HEK293 (cell line): ENCODE data around the gene ITGA3.

Experiments used
- CTCF ChIA-PET: fragments of 350-600 bp; formaldehyde crosslinking; extraction: SDS; loops from one replicate; lab custom pipeline; 2021; ENCODE audit warnings: antibody characterized with exemption; lab: Yijun Ruan, JAX
- POLR2A ChIA-PET: fragments of 300-600 bp; formaldehyde crosslinking; extraction: SDS; loops from one replicate; lab custom pipeline; 2020; ENCODE audit warnings: antibody characterized with exemption, inconsistent platforms; lab: Yijun Ruan, JAX
- H3K27ac ChIP-seq: fragments of 200-500 bp; sonication (Bioruptor generic); 2 replicates; pipeline ENCODE4 v1.5.1; 2014; ENCODE audit warnings: low read depth, low read length, control low read depth, inconsistent platforms; ENCODE audit errors: extremely low read depth
- H3K36me3 ChIP-seq, 2 experiments: fragments of 200-500 bp in 1 of 2; sonication (Bioruptor generic) in 1 of 2; 1 replicate in 1 of 2; 2 replicates in 1 of 2; pipeline ENCODE4 v1.5.1; 2014 to 2017; ENCODE audit warnings: inconsistent platforms in 2 of 2, low read length in 2 of 2; ENCODE audit not compliant: control insufficient read depth in 2 of 2, insufficient read depth in 1 of 2
- H3K4me1 ChIP-seq: fragments of 200-500 bp; sonication (Bioruptor generic); 2 replicates; pipeline ENCODE4 v1.5.1; 2014; ENCODE audit warnings: mild to moderate bottlenecking, low read length, inconsistent platforms; ENCODE audit not compliant: control insufficient read depth, insufficient read depth
- H3K4me3 ChIP-seq: 2 replicates; pipeline ENCODE4 v1.5.1; 2011; ENCODE audit warnings: low read depth, mild to moderate bottlenecking, control low read depth, low read length, moderate library complexity
- H3K9me3 ChIP-seq: fragments of 200-500 bp; sonication (Bioruptor generic); 2 replicates; pipeline ENCODE4 v1.5.1; 2014; ENCODE audit warnings: low read depth, low read length, inconsistent platforms; ENCODE audit not compliant: control insufficient read depth, insufficient read depth
- GLI4 ChIP-seq: fragments of 450-650 bp; formaldehyde crosslinking; IDR thresholded peaks from 2 replicates; pipeline ENCODE4 v1.5.1; 2016; ENCODE audit warnings: missing biosample characterization, missing genetic modification characterization
- KLF10 ChIP-seq: fragments of 450-650 bp; IDR thresholded peaks from 2 replicates; pipeline ENCODE4 v1.5.1; 2018; ENCODE audit warnings: missing biosample characterization, mild to moderate bottlenecking, missing genetic modification characterization
- KLF8 ChIP-seq: fragments of 450-650 bp; formaldehyde crosslinking; IDR thresholded peaks from 2 replicates; pipeline ENCODE4 v1.5.1; 2016; ENCODE audit warnings: missing biosample characterization, missing genetic modification characterization
- OVOL3 ChIP-seq: fragments of 450-650 bp; formaldehyde crosslinking; IDR thresholded peaks from 2 replicates; pipeline ENCODE4 v1.5.1; 2016; ENCODE audit warnings: missing biosample characterization, missing genetic modification characterization
- SCRT1 ChIP-seq: fragments of 450-650 bp; formaldehyde crosslinking; IDR thresholded peaks from 2 replicates; pipeline ENCODE4 v1.5.1; 2016; ENCODE audit warnings: missing biosample characterization, missing genetic modification characterization, borderline replicate concordance
- SETDB1 ChIP-seq: IDR thresholded peaks from one replicate; pipeline ENCODE4 v1.6.1; 2017; ENCODE audit warnings: mild to moderate bottlenecking, low read length, moderate library complexity, mixed read lengths; ENCODE audit not compliant: insufficient read length
- SP2 ChIP-seq: fragments of 450-650 bp; formaldehyde crosslinking; IDR thresholded peaks from 2 replicates; pipeline ENCODE4 v1.5.1; 2016; ENCODE audit warnings: missing biosample characterization, missing genetic modification characterization
- TCF7L2 ChIP-seq: IDR thresholded peaks from 2 replicates; pipeline ENCODE4 v1.6.1; 2011; ENCODE audit warnings: low read depth, mild to moderate bottlenecking, inconsistent platforms, low read length, moderate library complexity, borderline replicate concordance
- YY1 ChIP-seq: fragments of 450-650 bp; formaldehyde crosslinking; IDR thresholded peaks from 2 replicates; pipeline ENCODE4 v1.5.1; 2018; ENCODE audit warnings: missing biosample characterization, missing genetic modification characterization
- ZBTB20 ChIP-seq: fragments of 450-650 bp; formaldehyde crosslinking; IDR thresholded peaks from 2 replicates; pipeline ENCODE4 v1.5.1; 2016; ENCODE audit warnings: missing biosample characterization, missing genetic modification characterization
- ZBTB7A ChIP-seq: fragments of 450-650 bp; formaldehyde crosslinking; IDR thresholded peaks from 2 replicates; pipeline ENCODE4 v1.5.1; 2016; ENCODE audit warnings: low read depth, missing biosample characterization, missing genetic modification characterization
- ZFP37 ChIP-seq: fragments of 450-650 bp; formaldehyde crosslinking; IDR thresholded peaks from 2 replicates; pipeline ENCODE4 v1.5.1; 2016; ENCODE audit warnings: missing biosample characterization, missing genetic modification characterization
- ZFP69B ChIP-seq: fragments of 450-650 bp; formaldehyde crosslinking; IDR thresholded peaks from 2 replicates; pipeline ENCODE4 v1.5.1; 2016; ENCODE audit warnings: missing biosample characterization, missing genetic modification characterization
- ZNF114 ChIP-seq: fragments of 450-650 bp; formaldehyde crosslinking; IDR thresholded peaks from 2 replicates; pipeline ENCODE4 v1.5.0; 2017; ENCODE audit warnings: missing biosample characterization, missing genetic modification characterization
- ZNF121 ChIP-seq: fragments of 450-650 bp; formaldehyde crosslinking; IDR thresholded peaks from 2 replicates; pipeline ENCODE4 v1.5.1; 2016; ENCODE audit warnings: missing biosample characterization, missing genetic modification characterization
- ZNF140 ChIP-seq: fragments of 450-650 bp; formaldehyde crosslinking; IDR thresholded peaks from 2 replicates; pipeline ENCODE4 v1.5.1; 2016; ENCODE audit warnings: missing biosample characterization, missing genetic modification characterization
- ZNF175 ChIP-seq: fragments of 450-650 bp; formaldehyde crosslinking; IDR thresholded peaks from 2 replicates; pipeline ENCODE4 v1.5.1; 2016; ENCODE audit warnings: missing biosample characterization, missing genetic modification characterization
- ZNF274 ChIP-seq, 2 experiments: fragments of 200-500 bp in 1 of 2; fragments of 450-650 bp in 1 of 2; sonication (Bioruptor generic) in 1 of 2; formaldehyde crosslinking in 1 of 2; IDR thresholded peaks; 2 replicates each; pipeline versions ENCODE4 v1.5.1 to v1.6.1; 2014 to 2016; ENCODE audit warnings: borderline replicate concordance in 1 of 2, inconsistent platforms in 1 of 2, low read length in 1 of 2, missing biosample characterization in 1 of 2, missing genetic modification characterization in 1 of 2
- ZNF311 ChIP-seq: fragments of 450-650 bp; formaldehyde crosslinking; IDR thresholded peaks from 2 replicates; pipeline ENCODE4 v1.5.1; 2017; ENCODE audit warnings: missing biosample characterization, missing genetic modification characterization, borderline replicate concordance
- ZNF335 ChIP-seq: fragments of 450-650 bp; formaldehyde crosslinking; conservative IDR thresholded peaks from 2 replicates; pipeline ENCODE4 v1.5.1; 2016; ENCODE audit warnings: missing biosample characterization, missing genetic modification characterization
- ZNF341 ChIP-seq: fragments of 450-650 bp; formaldehyde crosslinking; IDR thresholded peaks from 2 replicates; pipeline ENCODE4; 2016; ENCODE audit warnings: low read depth, missing biosample characterization, missing genetic modification characterization
- ZNF544 ChIP-seq: fragments of 450-650 bp; formaldehyde crosslinking; IDR thresholded peaks from 2 replicates; pipeline ENCODE4 v1.5.0; 2017; ENCODE audit warnings: missing biosample characterization, missing genetic modification characterization
- ZNF549 ChIP-seq: fragments of 450-650 bp; IDR thresholded peaks from 2 replicates; pipeline ENCODE4 v1.5.1; 2018; ENCODE audit warnings: missing biosample characterization, missing genetic modification characterization, mild to moderate bottlenecking, inconsistent platforms, moderate library complexity
- ZNF558 ChIP-seq: fragments of 450-650 bp; formaldehyde crosslinking; IDR thresholded peaks from 2 replicates; pipeline ENCODE4 v1.5.1; 2016; ENCODE audit warnings: missing biosample characterization, missing genetic modification characterization
- ZNF747 ChIP-seq: fragments of 450-650 bp; formaldehyde crosslinking; IDR thresholded peaks from 2 replicates; pipeline ENCODE4 v1.5.1; 2016; ENCODE audit warnings: missing biosample characterization, missing genetic modification characterization
- ZNF768 ChIP-seq: fragments of 450-650 bp; formaldehyde crosslinking; IDR thresholded peaks from 2 replicates; pipeline ENCODE4 v1.5.1; 2018; ENCODE audit warnings: missing biosample characterization, mild to moderate bottlenecking, missing genetic modification characterization
- ZNF791 ChIP-seq: fragments of 450-650 bp; formaldehyde crosslinking; IDR thresholded peaks from 2 replicates; pipeline ENCODE4 v1.5.1; 2016; ENCODE audit warnings: missing biosample characterization, missing genetic modification characterization
- TF ChIP-seq, protein P1 (sequence below): fragments of 450-650 bp; formaldehyde crosslinking; IDR thresholded peaks from 2 replicates; pipeline ENCODE4 v1.5.1; 2016; ENCODE audit warnings: missing biosample characterization, missing genetic modification characterization
- TF ChIP-seq, protein P2 (sequence below): fragments of 450-650 bp; formaldehyde crosslinking; IDR thresholded peaks from 2 replicates; pipeline ENCODE4 v1.5.1; 2016; ENCODE audit warnings: missing biosample characterization, missing genetic modification characterization, low read depth

ITGA3 gene

DNA sequence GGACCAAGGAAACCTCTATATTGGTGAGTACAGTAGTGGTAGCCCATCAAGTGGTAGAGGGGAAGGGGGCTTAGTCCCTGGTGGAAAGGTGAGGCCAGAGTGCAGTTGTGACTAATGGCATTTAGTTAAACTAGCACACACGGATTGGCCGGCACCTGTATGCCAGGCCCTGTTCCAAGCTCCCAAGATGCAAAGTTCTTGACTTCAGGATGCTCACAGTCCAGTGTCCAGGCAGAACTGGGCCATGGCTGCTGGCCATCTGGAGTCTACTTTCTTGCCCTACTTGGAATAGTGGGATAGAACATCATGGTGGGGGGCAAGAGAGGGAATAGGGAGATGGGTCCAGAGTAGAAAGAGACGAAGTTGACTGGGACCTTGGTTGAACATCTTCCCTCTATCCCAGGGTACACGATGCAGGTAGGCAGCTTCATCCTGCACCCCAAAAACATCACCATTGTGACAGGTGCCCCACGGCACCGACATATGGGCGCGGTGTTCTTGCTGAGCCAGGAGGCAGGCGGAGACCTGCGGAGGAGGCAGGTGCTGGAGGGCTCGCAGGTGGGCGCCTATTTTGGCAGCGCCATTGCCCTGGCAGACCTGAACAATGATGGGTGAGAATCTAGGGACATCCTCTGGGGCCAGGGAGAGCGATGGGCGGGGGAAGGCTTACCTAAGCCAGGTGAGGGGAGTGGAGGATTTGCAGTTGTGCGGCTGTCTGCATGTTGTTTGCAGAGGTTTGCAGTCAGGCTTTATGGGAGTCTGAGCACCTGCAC, 15.2 kb downstream of the ITGA3 start:
- H3K36me3 ChIP-seq, result peaks cover 0 to 29% of the 10 kb centered on the region in 2 experiments; a peak in 1 of 3 replicates

DNA sequence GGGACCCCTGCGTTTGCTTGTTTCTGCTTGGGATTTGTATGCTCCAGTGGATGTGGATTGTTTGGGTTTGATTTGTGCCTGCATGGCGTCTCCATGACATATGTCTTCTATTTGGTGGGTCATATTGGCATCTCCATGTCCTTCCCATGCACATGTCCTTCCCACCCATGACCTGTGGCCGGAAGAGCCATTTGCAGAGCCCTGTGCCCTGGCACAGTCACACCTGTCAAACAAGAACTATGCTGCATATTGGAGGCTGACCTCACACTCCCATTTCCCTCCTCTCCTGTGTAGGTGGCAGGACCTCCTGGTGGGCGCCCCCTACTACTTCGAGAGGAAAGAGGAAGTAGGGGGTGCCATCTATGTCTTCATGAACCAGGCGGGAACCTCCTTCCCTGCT, 15.8 kb downstream of the ITGA3 start:
- Histone ChIP-seq H3K9me3 (no peaks in the 10 kb centered on the region), H3K36me3 (peaks cover 0 to 29% of the 10 kb centered on the region in 2 experiments; a peak in 1 of 3 replicates), H3K4me1 (no peaks in the 10 kb centered on the region), H3K4me3 (no peak overlapping the region), H3K27ac (no peak overlapping the region)
- POLR2A ChIA-PET, result no interaction called here
- CTCF ChIA-PET, result interaction anchor here (2.8 kb wide), 1 partner anchor 22 kb away, joined by 9 read pairs; no protein-coding TSS in a partner anchor
- no peak for TF ChIP-seq ZFP69B
- no peak for TF ChIP-seq KLF10 (tag by site-specific recombination)
- peak; percentile 88; the same call in 1 of the 2 replicates for TF ChIP-seq ZNF549
- TF ChIP-seq, protein P1, sequence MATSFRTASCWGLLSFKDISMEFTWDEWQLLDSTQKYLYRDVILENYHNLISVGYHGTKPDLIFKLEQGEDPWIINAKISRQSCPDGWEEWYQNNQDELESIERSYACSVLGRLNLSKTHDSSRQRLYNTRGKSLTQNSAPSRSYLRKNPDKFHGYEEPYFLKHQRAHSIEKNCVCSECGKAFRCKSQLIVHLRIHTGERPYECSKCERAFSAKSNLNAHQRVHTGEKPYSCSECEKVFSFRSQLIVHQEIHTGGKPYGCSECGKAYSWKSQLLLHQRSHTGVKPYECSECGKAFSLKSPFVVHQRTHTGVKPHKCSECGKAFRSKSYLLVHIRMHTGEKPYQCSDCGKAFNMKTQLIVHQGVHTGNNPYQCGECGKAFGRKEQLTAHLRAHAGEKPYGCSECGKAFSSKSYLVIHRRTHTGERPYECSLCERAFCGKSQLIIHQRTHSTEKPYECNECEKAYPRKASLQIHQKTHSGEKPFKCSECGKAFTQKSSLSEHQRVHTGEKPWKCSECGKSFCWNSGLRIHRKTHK, result no peak
- TF ChIP-seq OVOL3 (tag by site-specific recombination), result no peak
- TF ChIP-seq ZNF121 (tag by site-specific recombination), result no peak
- TF ChIP-seq SP2 (tag by site-specific recombination), result no peak
- no peak for TF ChIP-seq GLI4 (tag by site-specific recombination)
- TF ChIP-seq ZNF311 (tag by site-specific recombination), result no peak

More for the DNA sequence above, 15.2 kb downstream of the ITGA3 start:
- ChIA-PET CTCF (interaction anchor here (1.3 kb wide), 1 partner anchor 23 kb away, joined by 5 read pairs; no protein-coding TSS in a partner anchor), POLR2A (no interaction called here)
- no peak overlapping the region for H3K27ac ChIP-seq
- TF ChIP-seq ZNF544, result no peak
- no peak for TF ChIP-seq SCRT1
- no peak for TF ChIP-seq ZFP37 (tag by site-specific recombination)
- TF ChIP-seq ZNF341 (tag by site-specific recombination), result no peak
- TF ChIP-seq ZNF558 (tag by site-specific recombination), result no peak
- TF ChIP-seq ZNF768, result no peak
- TF ChIP-seq, protein P2, sequence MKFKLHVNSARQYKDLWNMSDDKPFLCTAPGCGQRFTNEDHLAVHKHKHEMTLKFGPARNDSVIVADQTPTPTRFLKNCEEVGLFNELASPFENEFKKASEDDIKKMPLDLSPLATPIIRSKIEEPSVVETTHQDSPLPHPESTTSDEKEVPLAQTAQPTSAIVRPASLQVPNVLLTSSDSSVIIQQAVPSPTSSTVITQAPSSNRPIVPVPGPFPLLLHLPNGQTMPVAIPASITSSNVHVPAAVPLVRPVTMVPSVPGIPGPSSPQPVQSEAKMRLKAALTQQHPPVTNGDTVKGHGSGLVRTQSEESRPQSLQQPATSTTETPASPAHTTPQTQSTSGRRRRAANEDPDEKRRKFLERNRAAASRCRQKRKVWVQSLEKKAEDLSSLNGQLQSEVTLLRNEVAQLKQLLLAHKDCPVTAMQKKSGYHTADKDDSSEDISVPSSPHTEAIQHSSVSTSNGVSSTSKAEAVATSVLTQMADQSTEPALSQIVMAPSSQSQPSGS, result no peak
- TF ChIP-seq ZNF335 (tag by site-specific recombination), result no peak
- TF ChIP-seq ZBTB7A, result no peak
- TF ChIP-seq SETDB1, result no peak
- TF ChIP-seq ZNF791, result no peak
- TF ChIP-seq KLF8 (tag by site-specific recombination), result no peak
- no peak overlapping the region for H3K4me3 ChIP-seq
- no peaks in the 10 kb centered on the region for H3K4me1 ChIP-seq
- H3K9me3 ChIP-seq, result no peaks in the 10 kb centered on the region

DNA sequence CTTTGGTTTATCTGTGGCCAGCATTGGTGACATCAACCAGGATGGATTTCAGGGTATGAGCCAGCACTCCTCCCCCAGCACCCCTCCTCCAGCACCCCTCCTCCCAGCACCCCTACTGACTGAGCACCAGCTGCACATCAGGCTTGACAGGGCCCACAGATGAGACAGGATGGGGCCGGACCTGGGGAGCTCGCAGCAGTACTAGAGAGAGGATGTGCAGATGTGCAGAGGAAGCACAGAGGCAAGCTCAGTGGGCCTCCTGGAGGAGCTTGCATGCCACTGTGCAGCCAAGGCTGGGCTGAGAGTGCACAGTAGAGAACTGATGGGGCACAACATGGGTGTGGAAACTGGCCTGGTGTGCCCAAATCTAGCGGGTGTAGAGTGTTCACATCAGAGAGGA, 16.2 kb downstream of the ITGA3 start:
- no peaks in the 10 kb centered on the region for H3K9me3 ChIP-seq
- H3K36me3 ChIP-seq, result peaks cover 0 to 31% of the 10 kb centered on the region in 2 experiments; a peak in 1 of 3 replicates
- ChIA-PET CTCF (interaction anchor here (0.7 to 2.8 kb wide), 2 partner anchors 9 to 22 kb away, joined by 3 to 9 read pairs; no protein-coding TSS in a partner anchor), POLR2A (no interaction called here)
- no peak overlapping the region for H3K4me3 ChIP-seq
- no peak overlapping the region for H3K27ac ChIP-seq
- no peaks in the 10 kb centered on the region for H3K4me1 ChIP-seq
- no peak for TF ChIP-seq YY1 (tag by site-specific recombination)
- TF ChIP-seq, protein P2, result no peak
- TF ChIP-seq ZNF747 (tag by site-specific recombination), result no peak
- no peak for TF ChIP-seq ZNF114
- TF ChIP-seq ZBTB20, result no peak
- no peak for TF ChIP-seq ZNF140 (tag by site-specific recombination)
- no peak for TF ChIP-seq ZNF274 (IDR thresholded peaks at IDR 0.05; ENCODE audit: low read length)
- no peak for TF ChIP-seq ZNF274 (tag by site-specific recombination; IDR thresholded peaks at IDR 0.05; ENCODE audit: borderline replicate concordance)
- no peak for TF ChIP-seq ZNF175 (tag by site-specific recombination)
- TF ChIP-seq TCF7L2, result no peak
